Endothelial cell of umbilical vein (primary cell): ENCODE results near the gene AP2A2. TPM values are rescaled to one million over a fixed set of nuclear protein-coding genes. Genes with fewer than 3 reads are reported as not detected.

Experiments used
- BruUV-seq: library from RNA; stranded (reverse); fragments of 400-500 nt; replicated peaks from 2 replicates; lab custom pipeline; 2021; lab: Mats Ljungman, UMichigan
- CTCF ChIA-PET: fragments of 300-600, 350-600 bp; sonication (Branson Sonifier 250); formaldehyde crosslinking; loops from one replicate; lab custom pipeline; 2021; ENCODE audit warnings: antibody characterized with exemption, inconsistent platforms; lab: Charles Lee
- POLR2A ChIA-PET: fragments of 300-600, 350-600 bp; sonication (Branson Sonifier 250); formaldehyde crosslinking; loops from one replicate; lab custom pipeline; 2021; ENCODE audit warnings: antibody characterized with exemption, inconsistent platforms; lab: Charles Lee
- DNase-seq: peaks from one replicate; pipeline ENCODE4 v3.0.0-alpha.2; 2011; ENCODE audit warnings: low read depth, low spot score
- FAIRE-seq: peaks from 2 replicates; lab custom pipeline; 2011; peaks lifted over from hg19 to GRCh38; lab: Jason Lieb, UNC
- H2AFZ ChIP-seq: 2 replicates; pipeline ENCODE4 v1.6.0; 2012; ENCODE audit warnings: low read depth, low read length, control low read depth, inconsistent platforms
- H3K27ac ChIP-seq: 2 replicates; pipeline ENCODE4 v1.5.1; 2011; ENCODE audit warnings: low read depth, mild to moderate bottlenecking, control low read depth, low read length, moderate library complexity; ENCODE audit not compliant: insufficient read depth
- H3K27me3 ChIP-seq, 2 experiments: 2 replicates each; pipeline versions ENCODE4 v1.6.0 to v1.6.1; 2011; ENCODE audit warnings: low read length in 2 of 2, mixed read lengths in 1 of 2; ENCODE audit not compliant: control insufficient read depth in 2 of 2, insufficient read depth in 2 of 2
- H3K36me3 ChIP-seq, 2 experiments: 2 replicates in 1 of 2; 3 replicates in 1 of 2; pipeline ENCODE4 v1.5.1; 2011; ENCODE audit warnings: low read length in 2 of 2, mild to moderate bottlenecking in 1 of 2, moderate library complexity in 1 of 2; ENCODE audit not compliant: control insufficient read depth in 2 of 2, insufficient read depth in 2 of 2; ENCODE audit errors: extremely low read depth in 1 of 2
- H3K4me1 ChIP-seq: 3 replicates; pipeline ENCODE4 v1.5.1; 2011; ENCODE audit warnings: mild to moderate bottlenecking, low read length; ENCODE audit not compliant: control insufficient read depth, insufficient read depth; ENCODE audit errors: extremely low read depth
- H3K4me2 ChIP-seq: 2 replicates; pipeline ENCODE4 v1.6.1; 2011; ENCODE audit warnings: low read length, control low read depth, mixed read lengths; ENCODE audit not compliant: insufficient read depth
- H3K4me3 ChIP-seq, 3 experiments: fragments of 200-600 bp in 1 of 3; sonication (generic), shearing (Covaris generic) in 1 of 3; replicated peaks in 1 of 3; 2 replicates each; pipeline ENCODE4 v1.5.1; 2011 to 2016; ENCODE audit warnings: control low read depth in 3 of 3, low read length in 3 of 3, mild to moderate bottlenecking in 2 of 3, inconsistent platforms in 1 of 3, low read depth in 1 of 3, moderate library complexity in 1 of 3; ENCODE audit not compliant: insufficient read depth in 1 of 3
- H3K79me2 ChIP-seq: 2 replicates; pipeline ENCODE4 v1.6.0; 2012; ENCODE audit warnings: low read length, inconsistent platforms; ENCODE audit not compliant: control insufficient read depth, insufficient read depth
- H3K9ac ChIP-seq: replicated peaks from 2 replicates; pipeline ENCODE3; 2011; ENCODE audit warnings: low read length, control low read depth; ENCODE audit not compliant: insufficient read depth; ENCODE audit errors: extremely low read depth
- H3K9me1 ChIP-seq: replicated peaks from 3 replicates; pipeline ENCODE4 v1.6.0; 2011; ENCODE audit warnings: mild to moderate bottlenecking, low read length; ENCODE audit not compliant: control insufficient read depth, insufficient read depth; ENCODE audit errors: extremely low read depth
- H3K9me3 ChIP-seq: replicated peaks from 2 replicates; pipeline ENCODE4 v1.5.1; 2012; ENCODE audit warnings: low read length, inconsistent platforms; ENCODE audit not compliant: control insufficient read depth, insufficient read depth
- H4K20me1 ChIP-seq: replicated peaks from 2 replicates; pipeline ENCODE3; 2011; ENCODE audit warnings: mild to moderate bottlenecking, low read length; ENCODE audit not compliant: control insufficient read depth, insufficient read depth; ENCODE audit errors: extremely low read depth
- EZH2 ChIP-seq: IDR thresholded peaks from 2 replicates; pipeline ENCODE4 v1.6.1; 2012; ENCODE audit warnings: borderline replicate concordance, low read depth, mild to moderate bottlenecking, moderate library complexity, low read length, inconsistent platforms; ENCODE audit not compliant: severe bottlenecking
- FOS ChIP-seq: IDR thresholded peaks from 2 replicates; pipeline ENCODE4 v1.6.1; 2011; ENCODE audit warnings: mild to moderate bottlenecking, low read length, moderate library complexity, borderline replicate concordance; ENCODE audit not compliant: insufficient read depth
- GATA2 ChIP-seq: IDR thresholded peaks from 2 replicates; pipeline ENCODE4 v1.7.0; 2011; ENCODE audit warnings: low read depth, mild to moderate bottlenecking, moderate library complexity, mixed read lengths, low read length; ENCODE audit not compliant: insufficient read length, insufficient read depth
- JUN ChIP-seq: IDR thresholded peaks from 2 replicates; pipeline ENCODE4 v1.6.1; 2011; ENCODE audit warnings: borderline replicate concordance, low read depth; ENCODE audit not compliant: insufficient read length, insufficient read depth
- MYC ChIP-seq: IDR thresholded peaks from one replicate; pipeline ENCODE4 v1.6.1; 2011; ENCODE audit warnings: mild to moderate bottlenecking, low read depth, low read length
- POLR2A ChIP-seq: IDR thresholded peaks from 2 replicates; pipeline ENCODE4 v1.6.1; 2012; ENCODE audit warnings: low read depth, mild to moderate bottlenecking, control low read depth, low read length
- POLR2AphosphoS5 ChIP-seq: IDR thresholded peaks from 2 replicates; pipeline ENCODE4 v1.6.1; 2012; ENCODE audit warnings: low read depth, mild to moderate bottlenecking, control low read depth, low read length, moderate library complexity; ENCODE audit not compliant: insufficient read depth
- dilution Hi-C: fragments of 300-500 bp; cut with MboI; formaldehyde crosslinking; loops from one replicate; pipeline ENCODE4 v1.15.0; 2019; ENCODE audit warnings: low sequenced_read_pairs; ENCODE audit not compliant: extremely low pct_ligation_motif_present
- intact Hi-C: fragments of 100-400 bp; cut with micrococcal nuclease; formaldehyde crosslinking; loops from one replicate; pipeline ENCODE4 v1.10.0; 2022
- polyA plus RNA-seq, 4 experiments: library from polyadenylated mRNA; depleted of rRNA in 3 of 4; stranded (reverse) in 3 of 4; unstranded in 1 of 4; fragments of >200 nt; gene quantifications; 2 replicates each; pipeline versions ENCODE4 v1.2.1 to v1.2.3, GENCODE V29; 2011 to 2012; ENCODE audit warnings: missing spikeins in 1 of 4
- total RNA-seq: library from RNA; stranded (reverse); gene quantifications from 2 replicates; pipeline ENCODE4 v1.2.3, GENCODE V29; 2021
- TF ChIP-seq, protein P1 (sequence below), 2 donors: IDR thresholded peaks; 1 replicate in 1 of 2; 2 replicates in 1 of 2; pipeline ENCODE4 v1.5.1; 2011; ENCODE audit warnings: low read length in 2 of 2, mild to moderate bottlenecking in 2 of 2, moderate library complexity in 2 of 2, control low read depth in 1 of 2, inconsistent platforms in 1 of 2, low read depth in 1 of 2; ENCODE audit not compliant: insufficient read depth in 1 of 2; ENCODE audit errors: extremely low read depth in 1 of 2
- TF ChIP-seq, protein P2 (sequence below): IDR thresholded peaks from 2 replicates; pipeline ENCODE4 v1.6.1; 2011; ENCODE audit not compliant: insufficient read depth, insufficient read length

AP2A2 gene
- total and polyA plus RNA-seq, 2 donors (not counting 3 experiments of a cell fraction or from before 2014, with no cell fraction given): 89.5 to 92.6 TPM

- intact Hi-C loops: loop anchor here (5.0 kb wide), 1 partner anchor 131 kb away; no protein-coding TSS in a partner anchor
- Histone ChIP-seq H3K9ac (no peak overlapping the region), H4K20me1 (no peaks in the 10 kb centered on the region), H3K4me3 (no peak overlapping the region), H3K9me3 (no peaks in the 10 kb centered on the region), H3K9me1 (no peaks in the 10 kb centered on the region), H3K27me3 (no peaks in the 10 kb centered on the region), H3K4me1 (no peaks in the 10 kb centered on the region), H3K79me2 (no peaks in the 10 kb centered on the region), H3K27ac (no peak overlapping the region), H2AFZ (no peak overlapping the region), H3K36me3 (peaks cover 5 to 42% of the 10 kb centered on the region in 2 experiments), H3K4me2 (no peak overlapping the region)
- TF ChIP-seq, protein P1, sequence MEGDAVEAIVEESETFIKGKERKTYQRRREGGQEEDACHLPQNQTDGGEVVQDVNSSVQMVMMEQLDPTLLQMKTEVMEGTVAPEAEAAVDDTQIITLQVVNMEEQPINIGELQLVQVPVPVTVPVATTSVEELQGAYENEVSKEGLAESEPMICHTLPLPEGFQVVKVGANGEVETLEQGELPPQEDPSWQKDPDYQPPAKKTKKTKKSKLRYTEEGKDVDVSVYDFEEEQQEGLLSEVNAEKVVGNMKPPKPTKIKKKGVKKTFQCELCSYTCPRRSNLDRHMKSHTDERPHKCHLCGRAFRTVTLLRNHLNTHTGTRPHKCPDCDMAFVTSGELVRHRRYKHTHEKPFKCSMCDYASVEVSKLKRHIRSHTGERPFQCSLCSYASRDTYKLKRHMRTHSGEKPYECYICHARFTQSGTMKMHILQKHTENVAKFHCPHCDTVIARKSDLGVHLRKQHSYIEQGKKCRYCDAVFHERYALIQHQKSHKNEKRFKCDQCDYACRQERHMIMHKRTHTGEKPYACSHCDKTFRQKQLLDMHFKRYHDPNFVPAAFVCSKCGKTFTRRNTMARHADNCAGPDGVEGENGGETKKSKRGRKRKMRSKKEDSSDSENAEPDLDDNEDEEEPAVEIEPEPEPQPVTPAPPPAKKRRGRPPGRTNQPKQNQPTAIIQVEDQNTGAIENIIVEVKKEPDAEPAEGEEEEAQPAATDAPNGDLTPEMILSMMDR (IDR thresholded peaks at IDR 0.05; ENCODE audit: extremely low read depth in 1 of 2, insufficient read depth in 1 of 2, low read depth in 1 of 2, low read length in 2 of 2): no peak
- TF ChIP-seq EZH2 (no peak), MYC (no peak), POLR2A (no peak), GATA2 (no peak), FOS (no peak), JUN (no peak), POLR2AphosphoS5 (no peak)
- TF ChIP-seq, protein P2, sequence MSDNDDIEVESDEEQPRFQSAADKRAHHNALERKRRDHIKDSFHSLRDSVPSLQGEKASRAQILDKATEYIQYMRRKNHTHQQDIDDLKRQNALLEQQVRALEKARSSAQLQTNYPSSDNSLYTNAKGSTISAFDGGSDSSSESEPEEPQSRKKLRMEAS: no peak
- CTCF ChIA-PET: interaction anchor here (1.2 kb wide), 1 partner anchor 130 kb away, joined by 3 read pairs; no protein-coding TSS in a partner anchor
- FAIRE-seq (no peak), DNase-seq (no peak)
- POLR2A ChIA-PET: no interaction called here
- dilution Hi-C loops: no loop called here
- no TSS peak for BruUV-seq
Measured at GRCh38 chr11:978781-979180, 53.1 kb downstream of the AP2A2 start.
